Neural cell (in vitro differentiated cells): ENCODE measurements around the gene AGPAT3. TPM values are rescaled to one million over a fixed set of nuclear protein-coding genes. Genes with fewer than 3 reads are reported as not detected.

Experiments
- H2AFZ ChIP-seq: fragments of 200-600, 300-800 bp; sonication (generic), shearing (Covaris generic); 2 replicates; pipeline ENCODE4 v1.6.0; 2014; ENCODE audit warnings: low read depth, mild to moderate bottlenecking, antibody characterized with exemption, low read length, moderate library complexity
- H3F3A ChIP-seq: fragments of 200-600 bp; shearing (Covaris generic); 2 replicates; pipeline ENCODE4 v1.6.1; 2016; ENCODE audit warnings: mild to moderate bottlenecking, moderate library complexity, mixed read lengths, antibody characterized with exemption, low read length; ENCODE audit not compliant: insufficient read depth, poor library complexity, severe bottlenecking
- H3K27ac ChIP-seq: fragments of 200-600, 300-800 bp; sonication (generic), shearing (Covaris generic); 2 replicates; pipeline ENCODE4 v1.5.1; 2014; ENCODE audit warnings: mild to moderate bottlenecking, low read length, moderate library complexity
- H3K27me3 ChIP-seq: fragments of 300-800, 200-600 bp; sonication (generic), shearing (Covaris generic); 2 replicates; pipeline ENCODE4 v1.6.0; 2014; ENCODE audit warnings: mild to moderate bottlenecking, low read depth, low read length, moderate library complexity; ENCODE audit not compliant: insufficient read depth
- H3K36me3 ChIP-seq: fragments of 300-800, 200-600 bp; sonication (generic), shearing (Covaris generic); 2 replicates; pipeline ENCODE4 v1.5.1; 2014; ENCODE audit warnings: mild to moderate bottlenecking, antibody characterized with exemption, low read length, moderate library complexity; ENCODE audit not compliant: insufficient read depth
- H3K4me2 ChIP-seq: fragments of 300-800, 200-600 bp; sonication (generic), shearing (Covaris generic); 2 replicates; pipeline ENCODE4 v1.6.0; 2014; ENCODE audit warnings: mild to moderate bottlenecking, low read length
- H3K4me3 ChIP-seq: fragments of 300-800, 200-600 bp; sonication (generic), shearing (Covaris generic); 2 replicates; pipeline ENCODE4 v1.5.1; 2014; ENCODE audit warnings: mild to moderate bottlenecking, low read length, moderate library complexity
- H3K79me2 ChIP-seq: fragments of 200-600 bp; shearing (Covaris generic); replicated peaks from 2 replicates; pipeline ENCODE4 v1.6.0; 2014; ENCODE audit warnings: mild to moderate bottlenecking, low read length, moderate library complexity; ENCODE audit not compliant: insufficient read depth
- H3K9ac ChIP-seq: fragments of 300-800, 200-600 bp; sonication (generic), shearing (Covaris generic); 2 replicates; pipeline ENCODE4 v1.6.1; 2016; ENCODE audit warnings: mild to moderate bottlenecking, low read length, mixed read lengths
- H3K9me2 ChIP-seq: fragments of 200-600 bp; shearing (Covaris generic); 2 replicates; pipeline ENCODE4 v1.6.1; 2016; ENCODE audit warnings: mild to moderate bottlenecking, low read length, mixed read lengths; ENCODE audit not compliant: insufficient read depth
- H3K9me3 ChIP-seq: fragments of 200-600, 300-800 bp; sonication (generic), shearing (Covaris generic); 2 replicates; pipeline ENCODE4 v1.6.1; 2016; ENCODE audit warnings: mild to moderate bottlenecking, mixed run types, low read length, moderate library complexity, mixed read lengths
- H4K20me1 ChIP-seq: fragments of 200-600 bp; shearing (Covaris generic); 2 replicates; pipeline ENCODE4 v1.6.1; 2016; ENCODE audit warnings: mild to moderate bottlenecking, mixed run types; ENCODE audit not compliant: insufficient read depth
- EP300 ChIP-seq: fragments of 450-650 bp; conservative IDR thresholded peaks from 2 replicates; pipeline ENCODE4 v1.6.1; 2014; ENCODE audit warnings: antibody characterized with exemption, mild to moderate bottlenecking, moderate library complexity; ENCODE audit not compliant: poor library complexity, severe bottlenecking
- EZH2 ChIP-seq: fragments of 200-600, 300-800 bp; shearing (Covaris generic), sonication (generic); IDR thresholded peaks from 2 replicates; pipeline ENCODE4 v1.6.1; 2014; ENCODE audit warnings: antibody characterized with exemption, low read length, borderline replicate concordance, mild to moderate bottlenecking; ENCODE audit not compliant: insufficient read depth, poor library complexity, severe bottlenecking
- MXI1 ChIP-seq: fragments of 450-650 bp; conservative IDR thresholded peaks from 2 replicates; pipeline ENCODE4 v1.6.1; 2014; ENCODE audit warnings: antibody characterized with exemption, mild to moderate bottlenecking; ENCODE audit not compliant: poor library complexity, severe bottlenecking
- POLR2AphosphoS5 ChIP-seq: IDR thresholded peaks from 2 replicates; pipeline ENCODE4 v1.6.1; 2012
- RAD21 ChIP-seq: fragments of 450-650 bp; conservative IDR thresholded peaks from 2 replicates; pipeline ENCODE4 v1.6.1; 2014; ENCODE audit warnings: antibody characterized with exemption, mild to moderate bottlenecking, moderate library complexity
- SMC3 ChIP-seq: fragments of 450-650 bp; conservative IDR thresholded peaks from 2 replicates; pipeline ENCODE4 v1.6.1; 2014; ENCODE audit warnings: antibody characterized with exemption, mild to moderate bottlenecking, moderate library complexity; ENCODE audit not compliant: poor library complexity
- TAF1 ChIP-seq: IDR thresholded peaks from 2 replicates; pipeline ENCODE4 v1.6.1; 2012; ENCODE audit warnings: low read depth
- polyA plus RNA-seq: library from polyadenylated mRNA; depleted of rRNA; stranded (reverse); fragments of >200 nt; gene quantifications from 2 replicates; pipeline ENCODE4 v1.2.3, GENCODE V29; 2014
- TF ChIP-seq, protein P1 (sequence below): IDR thresholded peaks from 2 replicates; pipeline ENCODE4 v1.6.1; 2012; ENCODE audit warnings: borderline replicate concordance
- TF ChIP-seq, protein P2 (sequence below): fragments of 450-650 bp; IDR thresholded peaks from 2 replicates; pipeline ENCODE4 v1.5.1; 2014; ENCODE audit warnings: antibody characterized with exemption, mild to moderate bottlenecking, moderate library complexity; ENCODE audit not compliant: poor library complexity, severe bottlenecking

The AGPAT3 gene
- polyA plus RNA-seq, 1 donor from 2014 or later, result 8.4 TPM

DNA sequence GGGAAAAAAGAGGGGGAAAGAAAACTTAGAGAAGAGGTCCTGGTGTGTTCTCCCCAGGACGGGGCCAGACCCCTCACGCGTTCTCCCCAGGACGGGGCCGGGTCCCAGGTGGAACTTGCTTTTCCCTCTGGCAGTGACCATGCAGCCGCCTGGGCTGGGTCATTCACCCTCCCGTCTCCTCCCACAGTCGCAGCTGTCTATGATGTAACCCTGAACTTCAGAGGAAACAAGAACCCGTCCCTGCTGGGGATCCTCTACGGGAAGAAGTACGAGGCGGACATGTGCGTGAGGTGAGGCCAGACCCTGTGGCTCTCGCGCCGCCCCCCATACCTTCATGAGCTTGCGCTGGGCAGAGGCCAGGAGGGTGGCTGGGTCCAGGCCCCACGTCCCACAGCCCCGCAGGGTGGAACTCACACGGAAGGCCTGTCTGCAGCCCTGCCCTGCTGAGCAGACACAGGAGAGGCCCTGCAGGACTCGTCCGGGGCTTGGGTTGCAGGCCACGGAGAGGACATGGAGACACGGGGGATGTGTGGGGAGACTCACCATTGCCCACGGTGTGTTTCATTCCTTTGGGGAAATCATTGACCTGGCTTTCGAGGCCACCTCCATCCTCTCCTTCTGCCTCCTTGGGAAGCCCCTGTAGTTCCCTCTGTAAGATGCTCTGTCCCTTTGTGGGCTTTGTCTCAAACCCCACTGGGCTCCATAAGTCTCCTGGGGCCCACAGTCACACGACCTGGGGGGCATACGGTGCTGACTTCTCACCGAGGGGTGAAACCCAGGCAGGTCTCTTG, 106.4 kb downstream of the AGPAT3 start:
- no peak for TF ChIP-seq TAF1
- no peak for TF ChIP-seq MXI1
- no peak for TF ChIP-seq EZH2
- TF ChIP-seq POLR2AphosphoS5, result no peak
- TF ChIP-seq, protein P1, sequence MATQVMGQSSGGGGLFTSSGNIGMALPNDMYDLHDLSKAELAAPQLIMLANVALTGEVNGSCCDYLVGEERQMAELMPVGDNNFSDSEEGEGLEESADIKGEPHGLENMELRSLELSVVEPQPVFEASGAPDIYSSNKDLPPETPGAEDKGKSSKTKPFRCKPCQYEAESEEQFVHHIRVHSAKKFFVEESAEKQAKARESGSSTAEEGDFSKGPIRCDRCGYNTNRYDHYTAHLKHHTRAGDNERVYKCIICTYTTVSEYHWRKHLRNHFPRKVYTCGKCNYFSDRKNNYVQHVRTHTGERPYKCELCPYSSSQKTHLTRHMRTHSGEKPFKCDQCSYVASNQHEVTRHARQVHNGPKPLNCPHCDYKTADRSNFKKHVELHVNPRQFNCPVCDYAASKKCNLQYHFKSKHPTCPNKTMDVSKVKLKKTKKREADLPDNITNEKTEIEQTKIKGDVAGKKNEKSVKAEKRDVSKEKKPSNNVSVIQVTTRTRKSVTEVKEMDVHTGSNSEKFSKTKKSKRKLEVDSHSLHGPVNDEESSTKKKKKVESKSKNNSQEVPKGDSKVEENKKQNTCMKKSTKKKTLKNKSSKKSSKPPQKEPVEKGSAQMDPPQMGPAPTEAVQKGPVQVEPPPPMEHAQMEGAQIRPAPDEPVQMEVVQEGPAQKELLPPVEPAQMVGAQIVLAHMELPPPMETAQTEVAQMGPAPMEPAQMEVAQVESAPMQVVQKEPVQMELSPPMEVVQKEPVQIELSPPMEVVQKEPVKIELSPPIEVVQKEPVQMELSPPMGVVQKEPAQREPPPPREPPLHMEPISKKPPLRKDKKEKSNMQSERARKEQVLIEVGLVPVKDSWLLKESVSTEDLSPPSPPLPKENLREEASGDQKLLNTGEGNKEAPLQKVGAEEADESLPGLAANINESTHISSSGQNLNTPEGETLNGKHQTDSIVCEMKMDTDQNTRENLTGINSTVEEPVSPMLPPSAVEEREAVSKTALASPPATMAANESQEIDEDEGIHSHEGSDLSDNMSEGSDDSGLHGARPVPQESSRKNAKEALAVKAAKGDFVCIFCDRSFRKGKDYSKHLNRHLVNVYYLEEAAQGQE, result no peak
- TF ChIP-seq RAD21, result no peak
- TF ChIP-seq, protein P2, sequence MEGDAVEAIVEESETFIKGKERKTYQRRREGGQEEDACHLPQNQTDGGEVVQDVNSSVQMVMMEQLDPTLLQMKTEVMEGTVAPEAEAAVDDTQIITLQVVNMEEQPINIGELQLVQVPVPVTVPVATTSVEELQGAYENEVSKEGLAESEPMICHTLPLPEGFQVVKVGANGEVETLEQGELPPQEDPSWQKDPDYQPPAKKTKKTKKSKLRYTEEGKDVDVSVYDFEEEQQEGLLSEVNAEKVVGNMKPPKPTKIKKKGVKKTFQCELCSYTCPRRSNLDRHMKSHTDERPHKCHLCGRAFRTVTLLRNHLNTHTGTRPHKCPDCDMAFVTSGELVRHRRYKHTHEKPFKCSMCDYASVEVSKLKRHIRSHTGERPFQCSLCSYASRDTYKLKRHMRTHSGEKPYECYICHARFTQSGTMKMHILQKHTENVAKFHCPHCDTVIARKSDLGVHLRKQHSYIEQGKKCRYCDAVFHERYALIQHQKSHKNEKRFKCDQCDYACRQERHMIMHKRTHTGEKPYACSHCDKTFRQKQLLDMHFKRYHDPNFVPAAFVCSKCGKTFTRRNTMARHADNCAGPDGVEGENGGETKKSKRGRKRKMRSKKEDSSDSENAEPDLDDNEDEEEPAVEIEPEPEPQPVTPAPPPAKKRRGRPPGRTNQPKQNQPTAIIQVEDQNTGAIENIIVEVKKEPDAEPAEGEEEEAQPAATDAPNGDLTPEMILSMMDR, result no peak
- no peak for TF ChIP-seq EP300
- no peak for TF ChIP-seq SMC3
- H3K4me2 ChIP-seq, result no peak overlapping the region
- H3K27me3 ChIP-seq, result no peaks in the 10 kb centered on the region
- no peaks in the 10 kb centered on the region for H3F3A ChIP-seq
- H3K36me3 ChIP-seq, result no peaks in the 10 kb centered on the region
- no peaks in the 10 kb centered on the region for H4K20me1 ChIP-seq
- no peak overlapping the region for H3K27ac ChIP-seq
- no peak overlapping the region for H3K4me3 ChIP-seq
- H3K9ac ChIP-seq, result no peak overlapping the region
- H2AFZ ChIP-seq, result no peak overlapping the region
- no peaks in the 10 kb centered on the region for H3K79me2 ChIP-seq
- H3K9me3 ChIP-seq, result no peaks in the 10 kb centered on the region
- H3K9me2 ChIP-seq, result no peaks in the 10 kb centered on the region

DNA sequence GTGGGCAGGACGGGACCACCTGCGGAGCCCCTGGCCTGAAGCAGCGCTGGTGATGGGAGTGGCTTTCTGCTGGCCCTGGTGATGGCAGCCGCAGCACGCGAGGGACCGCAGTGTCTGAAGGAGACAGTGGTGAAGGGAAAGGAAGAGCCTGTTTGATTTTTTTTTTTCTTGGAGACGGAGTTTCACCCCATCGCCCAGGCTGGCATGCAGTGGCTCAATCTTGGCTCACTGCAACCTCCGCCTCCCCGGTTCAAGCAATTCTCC, 106.9 kb downstream of the AGPAT3 start:
- Histone ChIP-seq H3F3A (no peaks in the 10 kb centered on the region), H3K9ac (no peak overlapping the region), H3K79me2 (no peaks in the 10 kb centered on the region), H3K4me2 (no peak overlapping the region), H3K27me3 (no peaks in the 10 kb centered on the region), H3K9me3 (no peaks in the 10 kb centered on the region), H3K27ac (no peak overlapping the region), H3K36me3 (no peaks in the 10 kb centered on the region), H4K20me1 (no peaks in the 10 kb centered on the region), H2AFZ (no peak overlapping the region), H3K9me2 (no peaks in the 10 kb centered on the region), H3K4me3 (no peak overlapping the region)
- TF ChIP-seq, protein P1, result no peak
- no peak for TF ChIP-seq TAF1
- no peak for TF ChIP-seq POLR2AphosphoS5
- TF ChIP-seq, protein P2, result no peak
- TF ChIP-seq MXI1, result no peak
- TF ChIP-seq SMC3, result no peak
- no peak for TF ChIP-seq RAD21
- no peak for TF ChIP-seq EZH2
- TF ChIP-seq EP300, result no peak
